Stomach smooth muscle (tissue), 2 donors: ENCODE measurements around the gene MYO1A.
"Not testable (repeated sequence)": the region's sequence is repeated elsewhere in the genome, so short reads cannot be mapped to it uniquely, and the experiment has no call there.

Experiments used
- H3K27ac ChIP-seq: one replicate; pipeline ENCODE4 v1.7.0; 2013; ENCODE audit warnings: mild to moderate bottlenecking, low read length, inconsistent platforms
- H3K27me3 ChIP-seq, 2 donors: one replicate each; pipeline ENCODE4 v1.7.0; 2013; ENCODE audit warnings: low read length in 2 of 2; ENCODE audit not compliant: insufficient read depth in 2 of 2, control insufficient read depth in 1 of 2
- H3K36me3 ChIP-seq, 2 donors: one replicate each; pipeline ENCODE4 v1.7.0; 2013; ENCODE audit warnings: low read length in 2 of 2; ENCODE audit not compliant: control insufficient read depth in 2 of 2, insufficient read depth in 2 of 2
- H3K4me1 ChIP-seq: one replicate; pipeline ENCODE4 v1.7.0; 2013; ENCODE audit warnings: low read length; ENCODE audit not compliant: control insufficient read depth, insufficient read depth
- H3K4me3 ChIP-seq, 2 donors: one replicate each; pipeline ENCODE4 v1.7.0; 2013; ENCODE audit warnings: low read length in 2 of 2
- H3K9ac ChIP-seq, 2 donors: one replicate each; pipeline ENCODE4 v1.7.0; 2013; ENCODE audit warnings: low read length in 2 of 2, mild to moderate bottlenecking in 1 of 2
- H3K9me3 ChIP-seq, 2 donors: one replicate each; pipeline ENCODE4 v1.7.0; 2013; ENCODE audit warnings: low read length in 2 of 2; ENCODE audit not compliant: control insufficient read depth in 2 of 2
- donor health status: healthy.
- donor health status: Pancreatic carcinoma.

The MYO1A gene

DNA sequence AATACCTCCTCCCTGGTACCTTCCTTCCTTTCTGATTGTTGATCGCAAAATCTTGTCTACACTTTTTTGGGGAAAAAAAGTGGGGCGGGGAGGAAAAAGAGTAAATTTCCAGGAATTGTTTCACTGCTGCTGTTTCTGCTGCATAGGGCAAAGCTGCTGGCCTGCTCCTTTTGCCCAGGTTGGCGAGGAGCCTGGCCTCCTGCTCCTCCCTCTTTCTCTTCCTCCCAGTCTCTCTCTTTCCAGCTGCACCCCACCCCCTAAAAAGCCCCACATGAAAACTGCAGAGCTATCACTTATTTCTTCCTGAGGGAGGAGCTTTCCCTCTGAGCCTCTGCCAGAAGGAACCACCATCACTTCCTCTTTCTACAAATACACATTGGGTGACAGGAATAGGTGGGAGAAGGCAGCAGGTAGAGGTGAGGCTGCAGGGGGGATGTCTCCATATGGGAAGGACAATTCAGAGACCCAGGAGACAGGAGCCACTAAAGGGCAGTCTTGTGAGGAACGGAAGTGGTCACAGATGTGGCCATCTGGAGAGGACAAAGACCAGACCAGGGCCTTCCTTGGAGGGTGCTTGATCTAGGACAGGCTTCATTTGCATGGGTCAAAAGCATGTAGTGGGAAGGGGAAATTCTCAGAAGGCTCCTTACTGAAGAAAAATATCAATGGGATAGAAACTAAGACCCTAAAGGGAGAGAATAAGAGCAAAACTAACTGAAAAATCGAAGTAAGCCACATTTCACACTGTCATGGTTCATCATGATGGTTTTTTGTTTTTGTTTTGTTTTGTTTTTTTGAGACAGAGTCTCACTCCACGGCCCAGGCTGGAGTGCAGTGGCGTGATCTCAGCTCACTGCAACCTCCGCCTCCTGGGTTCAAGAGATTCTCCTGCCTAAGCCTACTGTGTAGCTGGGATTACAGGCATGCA lies 58.3 kb downstream of the MYO1A start:
- Histone ChIP-seq H3K4me3 (no peak overlapping the region), H3K27ac (no peak overlapping the region), H3K36me3 (peaks cover 0 to 10% of the 10 kb centered on the region in 2 donors), H3K27me3 (no peaks in the 10 kb centered on the region), H3K9ac (no peak overlapping the region), H3K4me1 (peaks cover 4% of the 10 kb centered on the region), H3K9me3 (no peaks in the 10 kb centered on the region)

DNA sequence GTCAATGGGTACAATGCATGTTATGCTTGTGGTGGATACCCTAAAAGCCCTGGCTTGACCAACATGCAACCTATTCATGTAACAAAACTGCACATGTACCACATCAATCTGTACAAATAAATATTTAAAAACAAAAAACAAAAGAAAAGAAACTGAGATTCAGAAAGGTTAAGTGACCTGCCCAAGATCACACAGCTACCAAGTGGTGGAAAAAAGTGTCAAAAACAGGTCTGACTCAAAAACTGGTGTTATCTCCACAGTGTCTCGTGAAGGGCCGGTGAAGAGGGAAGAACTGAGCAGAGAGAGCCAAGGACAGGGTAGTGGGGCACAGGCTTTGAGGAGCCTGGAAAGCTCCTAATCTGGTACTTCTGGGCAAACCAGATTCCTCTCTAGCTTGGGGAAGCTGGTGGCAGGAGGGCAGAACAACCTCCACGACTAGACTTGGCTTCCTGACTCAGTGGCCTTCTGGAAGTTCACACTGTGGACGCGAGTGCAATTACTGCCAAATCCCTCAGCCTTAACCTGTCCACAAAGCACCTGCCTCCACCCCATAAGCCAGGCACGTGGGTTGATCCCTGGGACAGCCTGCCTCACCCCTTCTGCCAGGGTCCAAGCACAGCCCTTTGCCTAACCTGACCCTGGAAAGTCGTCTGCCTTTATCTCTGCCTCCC lies 59.1 kb downstream of the MYO1A start:
- H3K27ac ChIP-seq: no peak overlapping the region
- no peak overlapping the region for H3K9ac ChIP-seq

DNA sequence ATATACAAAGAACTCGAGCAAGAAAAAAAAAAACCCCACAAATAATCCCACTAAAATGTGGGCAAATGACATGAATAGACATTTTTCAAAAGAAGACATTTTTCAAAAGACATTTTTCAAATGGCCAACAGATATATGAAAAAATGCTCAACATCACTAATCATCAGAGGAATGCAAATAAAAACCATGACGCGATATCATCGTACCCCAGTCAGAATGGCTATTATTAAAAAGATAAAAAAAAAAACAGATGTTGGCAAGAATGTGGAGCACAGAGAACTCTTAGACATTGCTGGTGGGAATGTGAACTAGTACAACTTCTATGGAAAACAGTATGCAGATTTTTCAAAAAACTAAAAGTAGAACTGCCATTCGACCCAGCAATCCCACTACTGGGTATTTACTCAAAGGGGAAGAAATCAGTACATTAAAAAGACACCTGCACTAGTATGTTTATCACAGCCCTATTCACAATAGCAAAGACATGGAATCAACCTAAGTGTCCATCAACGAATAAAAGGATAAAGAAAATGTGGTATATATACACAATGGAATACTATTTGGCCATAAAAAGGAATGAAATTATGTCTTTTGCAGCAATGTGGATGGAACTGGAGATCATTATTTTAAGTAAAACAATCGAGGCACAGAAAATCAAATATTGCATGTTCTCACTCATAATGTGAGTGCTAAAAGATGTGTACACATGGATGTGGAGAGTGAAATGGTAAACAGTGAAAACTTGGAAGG lies 59.9 kb downstream of the MYO1A start:
- H3K4me3 ChIP-seq: no peak overlapping the region
- H3K9me3 ChIP-seq: no peaks in the 10 kb centered on the region
- H3K36me3 ChIP-seq: peaks cover 0 to under 1% of the 10 kb centered on the region in 2 donors
- H3K9ac ChIP-seq: no peak overlapping the region
- H3K4me1 ChIP-seq: peaks cover 4% of the 10 kb centered on the region
- H3K27ac ChIP-seq: no peak overlapping the region
- H3K27me3 ChIP-seq: no peaks in the 10 kb centered on the region

More for the DNA sequence above, 59.1 kb downstream of the MYO1A start:
- H3K9me3 ChIP-seq: no peaks in the 10 kb centered on the region
- H3K27me3 ChIP-seq: no peaks in the 10 kb centered on the region
- H3K36me3 ChIP-seq: peaks cover 0 to 6% of the 10 kb centered on the region in 2 donors
- no peak overlapping the region for H3K4me3 ChIP-seq
- H3K4me1 ChIP-seq: peaks cover 4% of the 10 kb centered on the region

DNA sequence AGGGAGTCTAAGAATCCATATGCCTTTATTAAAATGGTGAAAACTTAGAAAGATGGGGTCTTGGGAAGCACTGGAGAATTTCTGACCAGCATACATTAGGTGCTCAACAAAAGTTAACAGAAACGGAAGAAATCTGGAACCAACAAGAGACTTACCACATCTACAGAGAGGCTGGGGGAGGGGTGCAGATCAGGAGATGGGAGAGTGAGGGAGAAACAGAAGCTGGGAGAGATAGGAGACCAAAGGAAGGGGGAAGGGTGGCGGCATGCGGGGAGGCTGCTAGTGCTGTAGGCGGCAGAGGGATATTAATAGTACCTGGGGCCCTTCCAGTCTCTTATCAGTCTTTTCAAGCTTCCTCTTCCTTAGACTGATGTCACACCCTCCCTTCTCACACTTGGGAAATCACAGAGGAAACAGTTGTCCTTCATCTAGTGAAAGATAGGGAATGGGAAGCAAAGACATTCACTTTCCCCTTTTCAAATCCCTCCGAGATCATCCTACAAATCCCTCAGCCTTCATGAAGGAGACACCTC lies 61.7 kb downstream of the MYO1A start:
- no peak overlapping the region for H3K9ac ChIP-seq
- no peak overlapping the region for H3K4me3 ChIP-seq
- no peaks in the 10 kb centered on the region for H3K36me3 ChIP-seq
- peaks cover 4% of the 10 kb centered on the region for H3K4me1 ChIP-seq
- no peaks in the 10 kb centered on the region for H3K27me3 ChIP-seq
- no peaks in the 10 kb centered on the region for H3K9me3 ChIP-seq
- no peak overlapping the region for H3K27ac ChIP-seq

DNA sequence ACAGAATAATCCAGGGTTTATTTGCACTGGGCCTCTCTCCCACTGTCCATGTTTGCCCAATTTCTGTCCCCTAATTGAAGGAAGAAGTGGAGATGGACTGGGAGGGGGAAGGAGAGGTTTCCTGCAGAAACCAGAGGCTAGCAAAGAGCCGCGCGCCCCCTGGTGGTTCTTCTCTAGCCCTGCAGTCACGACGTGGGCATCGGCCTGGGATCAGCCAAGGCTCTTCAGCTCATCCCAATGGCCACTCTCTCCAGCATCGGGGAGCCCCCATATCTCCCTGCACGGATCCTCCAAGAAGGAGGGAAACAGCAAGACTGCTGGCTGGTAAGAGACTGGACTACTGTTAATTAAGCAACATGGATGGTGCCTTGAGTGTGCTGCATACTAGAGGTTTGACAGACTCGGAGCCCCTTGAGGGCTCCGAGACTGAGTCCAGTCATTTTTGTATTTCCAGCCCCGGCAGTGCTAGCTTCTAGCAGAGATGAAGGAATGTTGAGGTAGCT lies 62.3 kb downstream of the MYO1A start:
- Histone ChIP-seq H3K27ac (no peak overlapping the region), H3K9ac (no peak overlapping the region), H3K4me3 (no peak overlapping the region), H3K9me3 (no peaks in the 10 kb centered on the region), H3K4me1 (peaks cover 4% of the 10 kb centered on the region), H3K36me3 (no peaks in the 10 kb centered on the region), H3K27me3 (no peaks in the 10 kb centered on the region)

DNA sequence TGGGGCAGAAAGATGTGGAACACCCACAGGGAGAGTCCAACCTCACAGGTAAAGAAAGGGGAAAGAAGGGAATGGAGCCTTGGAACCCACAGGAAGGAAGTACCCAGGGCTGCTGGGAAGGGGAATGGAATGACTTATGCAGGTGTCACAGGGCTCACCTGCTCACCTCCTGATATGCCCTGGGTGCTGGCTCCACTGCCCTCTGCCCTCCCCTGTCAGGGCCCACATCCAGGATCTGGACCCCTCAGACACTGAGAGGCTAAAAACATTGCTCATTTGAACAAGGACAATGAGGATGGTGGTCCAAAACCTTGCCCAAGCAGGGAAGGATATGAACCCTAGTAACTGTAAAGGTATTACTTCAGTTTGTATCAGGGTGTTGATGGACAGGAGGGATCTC lies 62.9 kb downstream of the MYO1A start:
- Histone ChIP-seq H3K36me3 (no peaks in the 10 kb centered on the region), H3K27ac (no peak overlapping the region), H3K9ac (peak overlapping the region in 1 of 2 donors; percentile 36), H3K27me3 (no peaks in the 10 kb centered on the region), H3K9me3 (no peaks in the 10 kb centered on the region), H3K4me3 (no peak overlapping the region), H3K4me1 (peaks cover 4% of the 10 kb centered on the region)

DNA sequence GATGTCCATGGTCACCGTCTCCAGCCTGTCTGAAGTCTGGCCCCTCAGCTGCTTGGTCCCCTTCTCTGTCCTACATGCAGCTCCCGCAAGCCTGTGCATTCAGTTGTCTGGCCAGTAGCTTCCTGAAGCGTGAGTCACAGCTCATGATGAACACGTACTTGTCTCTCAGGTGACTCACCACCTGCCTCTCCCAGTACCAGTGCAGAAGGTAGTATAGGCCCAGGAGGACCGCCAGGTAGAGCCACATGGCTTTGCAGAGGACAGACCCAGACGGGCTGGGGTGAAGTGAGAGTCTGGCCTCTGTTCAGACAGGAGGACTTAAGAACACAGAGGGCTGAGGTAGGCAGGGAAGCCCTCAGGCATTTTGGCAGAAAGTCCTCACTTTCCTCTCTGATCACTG lies 64.2 kb downstream of the MYO1A start:
- not testable (repeated sequence) for H3K27me3 ChIP-seq, H3K9me3 ChIP-seq, H3K27ac ChIP-seq

DNA sequence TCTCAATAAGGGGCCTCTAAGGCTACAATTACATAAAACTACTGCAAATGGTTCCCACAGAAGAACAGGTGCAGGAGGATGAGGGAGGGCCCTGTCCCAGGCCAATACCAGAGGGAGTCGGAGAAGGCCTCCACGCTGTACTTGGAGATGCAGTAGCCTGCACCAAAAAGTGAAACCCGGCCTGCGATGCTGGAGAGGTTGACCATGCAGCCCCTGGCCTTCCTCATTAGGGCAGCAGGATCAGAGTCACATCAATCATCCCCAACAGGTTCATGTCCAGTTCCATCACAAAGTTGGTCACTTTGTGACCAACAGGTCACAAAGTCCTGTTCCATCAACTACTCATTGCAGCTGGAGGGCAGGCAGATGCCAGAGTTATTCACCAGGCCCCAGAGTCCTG lies 66.5 kb downstream of the MYO1A start:
- H3K9me3 ChIP-seq: no peaks in the 10 kb centered on the region
- no peak overlapping the region for H3K4me3 ChIP-seq
- no peaks in the 10 kb centered on the region for H3K27me3 ChIP-seq
- no peaks in the 10 kb centered on the region for H3K36me3 ChIP-seq
- no peak overlapping the region for H3K9ac ChIP-seq
- no peak overlapping the region for H3K27ac ChIP-seq
- peaks cover 4% of the 10 kb centered on the region for H3K4me1 ChIP-seq

More for the DNA sequence above, 64.2 kb downstream of the MYO1A start:
- H3K4me3 ChIP-seq, H3K9ac ChIP-seq, H3K36me3 ChIP-seq, H3K4me1 ChIP-seq: not testable (repeated sequence)

DNA sequence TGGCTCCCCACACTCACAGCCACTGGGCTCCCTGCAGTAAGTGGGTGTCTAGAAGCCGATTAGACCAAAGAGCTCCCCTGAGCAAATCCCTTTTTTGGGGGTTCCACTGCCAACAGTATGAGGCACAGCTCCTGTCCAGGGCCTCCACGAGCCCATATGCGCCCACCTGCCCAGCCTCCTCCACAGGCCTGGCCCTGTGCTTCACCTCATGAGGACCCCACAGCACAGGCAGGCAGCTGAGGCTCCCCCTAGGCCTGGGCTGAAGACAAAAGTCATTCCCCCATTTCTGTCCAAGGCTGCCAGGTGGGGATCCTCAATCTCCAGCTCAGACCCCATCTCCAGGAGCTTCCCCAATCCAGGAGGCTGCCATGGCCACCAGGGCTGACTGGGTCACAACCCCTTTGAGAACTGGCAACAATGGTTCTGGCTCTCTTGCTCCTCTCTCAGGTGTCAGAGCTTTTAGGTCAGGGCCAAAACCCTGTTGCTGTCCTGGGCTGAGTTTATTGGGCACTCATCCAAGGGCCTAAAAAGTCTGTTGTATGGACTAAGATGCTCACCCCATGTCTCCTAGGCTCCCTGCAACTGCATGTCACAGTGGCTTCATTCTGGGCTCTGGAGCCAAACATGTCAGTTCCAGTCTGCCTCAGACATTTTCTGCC lies 67.2 kb downstream of the MYO1A start:
- not testable (repeated sequence) for H3K27ac ChIP-seq, H3K4me1 ChIP-seq, H3K36me3 ChIP-seq, H3K4me3 ChIP-seq, H3K27me3 ChIP-seq, H3K9me3 ChIP-seq, H3K9ac ChIP-seq

DNA sequence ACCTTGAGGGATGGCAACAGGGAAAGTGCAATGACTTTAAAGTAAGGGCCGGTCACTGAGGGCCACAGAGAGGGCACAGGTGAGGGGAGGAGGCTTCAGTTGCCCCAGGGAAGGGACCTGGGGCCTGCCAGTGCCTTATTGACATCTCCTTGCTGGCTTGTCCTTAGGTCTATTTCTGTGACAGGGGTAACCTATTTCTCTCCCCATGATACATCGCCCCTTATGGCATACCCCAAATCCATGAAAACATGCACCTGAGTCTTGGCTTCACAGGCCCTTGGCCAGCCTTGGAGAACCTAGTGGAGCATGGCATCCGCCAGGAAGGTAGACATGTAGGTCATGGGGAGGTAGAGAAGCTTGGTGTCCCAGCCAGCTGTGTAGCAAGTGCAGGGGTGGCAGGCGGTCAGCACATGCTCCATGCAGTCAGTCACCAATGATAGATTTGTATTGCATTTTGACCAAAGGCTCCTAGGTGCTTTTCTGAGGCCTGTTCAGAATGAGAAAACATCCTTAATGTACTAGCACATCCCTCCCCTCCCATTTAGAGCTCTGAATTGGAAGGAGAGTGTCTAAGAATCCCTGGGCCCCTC lies 68.9 kb downstream of the MYO1A start:
- Histone ChIP-seq H3K9ac (no peak overlapping the region), H3K9me3 (no peaks in the 10 kb centered on the region), H3K4me1 (no peaks in the 10 kb centered on the region), H3K36me3 (no peaks in the 10 kb centered on the region), H3K27ac (no peak overlapping the region), H3K27me3 (no peaks in the 10 kb centered on the region), H3K4me3 (no peak overlapping the region)
